OCI-M1 (cell line): Measurements from ENCODE around the gene FRMD6.
A peak's percentile ranks its signal among the peaks of the same experiment; 100 is the strongest.
"Not testable (repeated sequence)": the region's sequence is repeated elsewhere in the genome, so short reads cannot be mapped to it uniquely, and the experiment has no call there.

Experiments used
- DNase-seq: peaks from one replicate; lab custom pipeline; 2025; lab: John Stamatoyannopoulos, UW

FRMD6 gene

DNA sequence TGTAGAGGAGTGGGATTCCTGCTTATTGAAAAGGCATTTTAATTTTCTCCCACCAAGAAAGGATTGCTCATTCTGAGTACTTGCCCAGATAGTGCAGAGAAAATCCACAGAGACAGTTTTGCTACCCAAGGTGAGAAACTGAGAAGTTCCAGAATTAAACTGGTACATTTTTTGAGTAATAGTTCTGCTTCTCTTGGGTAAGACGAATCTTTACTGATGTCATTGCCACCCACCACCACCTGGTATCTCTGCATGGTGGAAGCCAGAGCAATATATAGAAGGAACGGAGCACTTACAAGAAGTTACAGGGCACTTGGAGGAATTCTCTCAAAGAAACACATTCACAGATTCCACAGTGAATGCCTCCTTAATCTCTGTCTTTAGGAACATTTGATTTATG is 20.7 kb upstream of the FRMD6 start:
- no peak for DNase-seq

- not testable (repeated sequence) for DNase-seq
Measured at GRCh38 chr14:51633298-51633697, 18.4 kb upstream of the FRMD6 start.

DNA sequence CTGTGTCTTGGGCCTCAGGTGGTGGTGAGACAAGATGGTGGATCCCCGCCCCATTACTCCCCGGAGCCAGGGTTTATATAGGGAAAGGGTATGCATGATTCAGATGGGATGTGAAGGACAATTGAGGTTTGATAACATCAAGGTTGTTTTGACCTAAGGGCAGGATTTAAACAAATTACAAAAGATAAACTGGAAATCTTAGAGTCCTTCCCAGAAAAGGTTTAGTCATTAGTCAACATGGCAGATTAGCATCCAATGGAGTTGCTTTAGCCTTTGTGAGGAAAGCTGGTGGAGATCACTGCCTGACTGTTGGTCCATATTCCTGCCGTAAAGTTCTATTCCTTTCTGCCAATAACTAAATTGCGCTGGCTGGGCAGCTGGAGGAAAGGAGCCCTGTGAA is 15.6 kb upstream of the FRMD6 start:
- no peak for DNase-seq

DNA sequence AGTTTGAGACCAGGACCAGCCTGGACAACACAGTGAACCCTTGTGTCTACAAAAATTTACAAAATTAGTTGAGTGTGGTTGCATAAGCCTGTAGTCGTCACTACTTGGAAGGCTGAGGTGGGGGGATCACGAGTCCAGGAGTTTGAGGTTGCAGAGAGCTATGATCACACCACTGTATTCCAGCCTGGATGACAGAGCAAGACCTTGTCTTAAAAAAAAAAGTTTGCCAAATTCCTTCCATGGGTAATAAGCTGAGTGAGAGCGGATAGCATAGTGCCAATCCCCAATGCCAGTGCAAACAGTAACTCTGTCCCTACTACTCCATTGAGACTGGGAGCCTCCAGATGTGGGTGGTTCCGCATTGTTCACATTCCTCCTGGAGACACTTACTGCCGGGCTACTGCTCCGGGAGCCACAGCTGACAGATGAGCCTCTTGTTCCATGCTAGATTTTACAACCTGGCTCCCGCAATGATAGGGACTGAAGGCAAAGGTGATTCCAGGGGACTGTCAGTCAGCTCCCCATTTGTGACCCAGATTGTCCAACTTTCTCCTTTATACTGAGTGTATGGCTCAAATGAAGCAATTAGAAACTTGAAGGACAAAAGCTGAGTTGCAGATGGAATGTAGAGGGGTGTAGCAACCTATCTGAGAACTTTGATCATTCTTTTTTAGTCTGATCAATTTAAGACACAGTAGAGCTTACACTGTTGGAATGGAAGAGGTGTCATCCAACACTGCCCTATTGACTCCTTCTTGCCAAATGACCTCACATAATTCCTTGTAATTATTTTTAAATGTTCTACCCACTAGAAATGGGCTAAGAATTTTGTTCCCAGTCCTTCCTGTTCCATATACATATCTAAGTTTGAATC is 13.4 kb upstream of the FRMD6 start:
- no peak for DNase-seq

GRCh38 chr14:51639668-51640316 is 11.9 kb upstream of the FRMD6 start:
- DNase-seq: no peak

GRCh38 chr14:51643140-51643539 is 8.6 kb upstream of the FRMD6 start:
- DNase-seq: no peak

DNA sequence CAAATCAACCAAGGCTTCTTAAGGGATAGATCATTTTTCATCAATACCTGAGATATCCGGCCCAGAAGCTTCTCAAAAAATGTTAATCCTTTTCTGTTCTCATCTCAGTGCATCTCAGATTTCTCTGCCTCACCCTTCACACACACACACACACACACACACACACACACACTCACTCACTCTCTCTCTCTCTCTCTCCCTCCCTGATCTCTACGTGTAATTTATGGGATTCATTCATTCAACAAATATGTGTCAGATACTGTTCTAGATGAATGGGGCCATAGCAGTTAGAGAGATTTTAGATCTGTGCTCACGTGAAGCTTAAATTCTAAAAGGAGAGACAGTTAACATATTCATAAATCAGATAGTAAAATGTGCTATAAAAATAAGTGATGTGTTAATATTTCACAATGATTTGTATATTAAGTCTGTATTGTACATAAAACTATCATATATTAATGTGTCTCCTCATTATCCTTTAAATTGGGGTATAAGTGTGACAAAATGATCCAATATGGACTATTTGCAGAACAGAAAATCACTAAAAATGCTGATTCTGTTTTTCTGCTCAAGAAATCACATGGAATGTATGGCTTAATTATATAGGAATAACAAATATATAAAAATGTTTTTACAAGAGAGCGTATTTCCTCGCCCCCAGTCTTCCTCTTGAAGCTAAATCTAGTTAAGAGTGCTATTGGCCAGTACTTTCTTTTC is 7.3 kb upstream of the FRMD6 start:
- no peak for DNase-seq

GRCh38 chr14:51648296-51648695 is 3.4 kb upstream of the FRMD6 start:
- peak; percentile 7 for DNase-seq

DNA sequence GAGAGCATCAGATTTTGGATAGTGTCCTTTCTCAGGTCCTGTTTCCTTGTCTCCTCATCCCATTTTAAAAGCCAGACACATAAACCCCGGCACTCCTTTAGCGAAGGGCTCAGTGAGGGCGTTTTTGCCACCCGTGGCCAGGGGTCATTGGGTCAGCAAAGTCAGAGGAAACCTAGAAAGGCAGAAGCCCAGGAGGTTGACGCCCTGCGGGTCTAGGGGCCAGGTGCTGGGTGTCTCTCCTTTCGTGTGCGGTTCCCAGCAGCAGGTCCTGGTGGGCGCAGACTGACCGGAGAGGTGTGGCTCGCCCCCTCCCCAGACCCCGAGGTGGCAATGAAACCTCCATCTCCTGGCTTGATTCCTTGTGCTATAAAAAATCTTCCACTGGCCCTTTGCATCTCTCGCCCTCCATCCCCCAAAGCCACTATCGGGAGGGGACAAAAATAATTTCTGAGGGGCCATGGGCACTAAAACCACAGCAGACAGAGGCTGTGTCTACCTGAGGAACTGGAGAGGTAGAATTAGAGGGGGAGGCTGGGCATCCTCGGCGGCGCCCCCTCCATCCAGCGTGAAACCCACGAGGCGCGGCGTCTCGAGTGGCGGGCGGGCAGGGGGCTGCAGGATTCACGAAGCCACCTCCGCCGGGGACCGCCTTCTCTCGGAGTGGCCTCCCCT is 858 bp upstream of the FRMD6 start:
- DNase-seq: no peak

GRCh38 chr14:51652168-51653078 is 713 bp downstream of the FRMD6 start:
- DNase-seq: peak; percentile 27

- peak; percentile 35 for DNase-seq
Measured at GRCh38 chr14:51653079-51653774, 1.5 kb downstream of the FRMD6 start.

DNA sequence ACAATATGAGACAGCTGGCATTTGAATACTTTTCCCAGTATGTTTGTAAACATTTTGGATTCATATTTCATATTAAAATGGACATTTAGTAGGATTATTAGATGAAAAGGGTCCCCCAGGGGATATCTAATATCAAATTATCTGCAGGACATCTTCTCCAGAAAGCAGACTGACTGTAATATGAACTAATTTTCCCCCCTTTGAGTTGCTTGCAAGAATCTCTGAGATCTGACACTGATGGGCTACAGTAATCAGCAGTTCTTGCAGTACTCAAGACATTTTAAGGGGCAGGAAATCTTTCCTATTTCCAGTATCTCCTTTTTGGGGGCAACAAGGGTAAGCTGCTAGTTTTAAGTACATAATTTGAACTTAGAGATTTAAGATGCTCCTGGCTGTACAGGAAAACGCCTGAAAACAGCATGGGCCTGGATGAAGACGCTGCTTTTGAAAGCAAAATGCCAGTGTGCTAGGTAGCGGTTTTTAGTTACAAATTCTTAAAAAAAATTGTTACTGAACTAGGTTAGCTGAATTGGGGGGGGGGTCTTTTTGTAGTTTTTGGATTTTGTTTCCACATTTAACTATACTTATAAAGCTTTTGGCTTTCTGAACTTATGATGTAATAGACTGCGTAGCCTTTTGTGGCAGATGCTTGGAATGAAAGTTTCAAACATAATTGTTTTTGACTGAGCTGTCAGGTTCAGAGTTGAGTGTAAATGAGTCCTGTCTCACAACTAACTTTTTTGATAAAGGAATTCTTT is 2.2 kb downstream of the FRMD6 start:
- DNase-seq: no peak

- DNase-seq: no peak
Measured at GRCh38 chr14:51654533-51654845, 2.8 kb downstream of the FRMD6 start.

DNA sequence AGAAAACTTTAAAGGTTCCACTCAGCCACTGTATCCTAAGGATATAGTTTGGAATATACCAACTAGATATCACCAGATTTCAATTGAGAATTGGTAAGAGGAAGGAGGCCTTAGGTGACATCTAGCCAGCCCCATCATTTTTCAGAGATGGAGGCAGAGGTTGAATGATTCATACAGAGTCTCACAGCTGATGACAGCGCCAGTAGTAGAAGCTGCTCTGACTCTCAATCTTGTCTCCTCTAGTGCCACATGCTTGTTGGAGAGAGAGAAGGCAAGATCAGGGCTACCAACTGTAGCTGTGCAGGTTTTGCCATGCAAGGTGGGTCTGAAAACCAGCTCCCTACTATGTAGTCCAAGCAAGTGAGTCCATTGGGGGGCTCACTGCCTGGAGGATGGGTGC is 6.1 kb downstream of the FRMD6 start:
- no peak for DNase-seq

GRCh38 chr14:51658441-51659173 is 6.9 kb downstream of the FRMD6 start:
- DNase-seq: no peak

GRCh38 chr14:51660741-51661140 is 9.0 kb downstream of the FRMD6 start:
- DNase-seq: no peak

DNA sequence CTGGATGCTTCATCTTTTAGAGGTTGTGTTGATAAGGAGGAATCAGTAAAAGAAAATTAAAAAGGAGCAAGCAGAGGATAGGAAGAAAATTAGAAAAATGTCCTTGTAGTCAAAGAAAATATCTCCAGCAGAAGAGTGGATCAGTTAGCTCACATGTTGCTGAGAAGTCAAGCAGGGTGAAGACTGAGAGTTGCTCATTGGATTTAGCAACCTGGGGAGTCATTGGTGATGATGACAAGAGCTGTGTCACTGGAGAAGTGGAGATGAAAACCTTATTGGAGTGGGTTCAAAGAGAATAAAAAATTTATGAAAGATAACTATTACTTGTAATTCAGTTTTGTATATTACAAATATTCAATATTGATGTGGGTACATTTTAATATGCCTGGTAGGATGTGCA is 9.8 kb downstream of the FRMD6 start:
- DNase-seq: no peak

GRCh38 chr14:51663783-51664326 is 12.1 kb downstream of the FRMD6 start:
- no peak for DNase-seq

DNA sequence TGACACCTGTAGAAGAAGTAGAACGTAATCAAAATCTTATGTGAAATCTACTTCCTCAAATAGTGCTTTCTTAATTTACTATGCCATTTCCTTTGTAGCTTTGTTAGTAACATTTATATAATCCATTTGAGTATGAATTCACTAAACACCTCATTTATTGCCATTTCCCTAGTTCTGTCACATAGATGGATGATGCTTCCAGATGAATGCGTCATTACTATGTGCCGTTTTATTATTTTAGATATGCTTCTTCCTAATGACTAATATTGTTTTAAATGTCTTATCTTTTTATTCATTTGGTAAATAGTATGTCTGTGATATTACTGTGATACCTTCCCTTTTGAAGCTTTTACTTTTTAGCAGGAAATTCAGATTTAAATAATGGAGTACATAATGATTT is 14.4 kb downstream of the FRMD6 start:
- no peak for DNase-seq
